Activated CD4-positive, alpha-beta T cell treated with anti-CD3 and anti-CD28 coated beads, Interleukin-2, Interleukin-4, amounts not matched to agents 100 ng/mL and 50 ng/mL, durations not matched to agents 16 hours and 8 hours (primary cell): ENCODE results near the gene AUH.
"Not testable (repeated sequence)": the region's sequence is repeated elsewhere in the genome, so short reads cannot be mapped to it uniquely, and the experiment has no call there.

Experiments
- DNase-seq: peaks from one replicate; pipeline ENCODE4 v3.0.0-alpha.2; 2020; ENCODE audit warnings: low spot score

Gene AUH

GRCh38 chr9:91208419-91208745, 153.3 kb downstream of the AUH start:
- no peak for DNase-seq

GRCh38 chr9:91207729-91208418, 153.8 kb downstream of the AUH start:
- DNase-seq: peak; percentile 79

- no peak for DNase-seq
Observed at GRCh38 chr9:91207397-91207728, 154.4 kb downstream of the AUH start.

- no peak for DNase-seq
Observed at GRCh38 chr9:91206806-91207205, 154.9 kb downstream of the AUH start.

DNA sequence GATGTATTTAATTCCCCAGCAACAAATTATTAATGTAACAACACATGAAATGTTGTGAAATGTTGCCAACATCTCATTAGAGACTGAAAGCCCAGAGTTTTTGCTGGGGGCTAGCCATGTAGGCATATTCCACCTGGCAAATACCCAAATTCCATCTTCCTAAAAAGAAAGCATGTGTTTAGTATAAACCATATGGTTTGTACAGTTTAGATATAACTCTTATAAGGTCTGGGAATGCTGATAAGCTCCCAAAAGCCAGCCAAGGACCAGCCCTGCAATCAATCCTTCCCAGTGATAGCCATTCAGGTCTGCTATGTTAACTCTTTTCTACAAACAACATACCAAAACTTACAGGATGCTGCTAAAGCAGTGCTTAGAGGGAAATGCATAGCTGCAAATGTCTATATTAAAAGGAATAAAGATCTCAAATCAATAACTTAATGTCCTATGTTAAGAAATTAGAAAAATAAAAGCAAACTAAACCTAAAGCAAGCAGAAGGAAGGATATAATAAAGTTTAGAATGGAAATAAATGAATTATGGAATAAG, 158.9 kb downstream of the AUH start:
- no peak for DNase-seq

DNA sequence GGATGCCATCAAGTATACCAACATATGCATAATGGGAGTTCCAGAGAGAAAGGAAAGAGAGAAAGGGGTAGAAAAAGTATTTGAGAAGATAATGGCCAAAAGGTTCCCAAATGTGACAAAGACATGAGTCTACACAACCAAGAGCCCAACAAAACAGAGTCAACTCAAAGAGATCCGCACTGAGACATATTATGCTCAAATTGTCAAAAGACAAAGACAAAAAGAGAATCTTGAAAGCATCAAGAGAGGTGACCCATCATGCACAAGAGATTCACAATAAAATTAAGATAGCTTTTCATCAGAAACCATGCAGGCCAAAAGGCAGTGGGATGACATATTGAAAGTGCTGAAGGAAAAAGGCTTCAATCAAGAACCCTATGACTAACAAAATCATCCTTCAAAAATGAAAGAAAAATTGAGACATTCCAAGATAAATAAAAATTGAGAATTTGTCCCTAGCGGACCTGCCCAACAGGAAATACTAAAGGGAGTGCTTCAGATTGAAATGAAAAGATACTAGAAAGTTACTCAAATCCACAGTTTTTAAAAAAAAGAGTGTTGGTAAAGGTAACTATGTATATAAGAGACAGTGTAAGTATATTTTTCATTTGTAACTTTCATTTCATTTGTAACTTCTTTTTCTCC, 160.9 kb downstream of the AUH start:
- DNase-seq: no peak

DNA sequence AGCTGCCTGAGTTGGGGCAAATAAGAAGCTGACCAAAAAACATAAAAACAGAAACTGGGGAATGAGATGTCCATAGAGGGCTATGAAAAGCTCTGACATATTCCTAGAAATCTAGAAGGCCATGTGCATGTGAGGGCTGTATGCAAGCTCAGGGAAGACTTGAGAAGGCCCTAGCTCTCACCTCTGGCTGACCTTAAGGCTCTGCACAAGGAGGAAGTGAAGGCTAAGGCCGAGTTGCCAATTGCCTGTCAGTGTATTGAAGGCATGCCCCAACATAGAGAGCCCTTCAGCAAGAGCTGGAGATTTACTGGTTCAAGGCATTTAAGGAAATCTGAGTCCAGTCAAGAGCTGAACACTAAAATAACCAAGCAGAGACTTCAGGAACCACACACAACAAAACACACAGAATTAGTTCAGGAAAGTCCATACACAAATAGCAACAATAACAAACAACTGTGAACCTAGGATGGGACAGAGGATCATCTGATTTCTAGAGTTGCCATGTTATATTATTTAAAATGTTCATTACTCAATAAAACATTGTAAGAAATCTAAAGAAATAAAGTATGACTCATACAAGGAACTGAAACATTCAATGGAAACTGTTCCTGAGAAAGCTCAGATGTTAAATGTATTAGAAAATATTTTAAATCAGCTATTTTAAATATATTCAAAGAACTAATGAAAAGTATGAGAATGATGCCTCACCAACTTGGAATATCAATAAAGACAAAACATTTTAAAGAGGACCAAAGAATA, 161.8 kb downstream of the AUH start:
- DNase-seq: no peak

- not testable (repeated sequence) for DNase-seq
Observed at GRCh38 chr9:91198881-91199280, 162.8 kb downstream of the AUH start.

GRCh38 chr9:91198405-91198804, 163.3 kb downstream of the AUH start:
- no peak for DNase-seq

- no peak for DNase-seq
Observed at GRCh38 chr9:91197232-91198181, 164.2 kb downstream of the AUH start.

- DNase-seq: no peak
Observed at GRCh38 chr9:91196103-91196950, 165.4 kb downstream of the AUH start.

- no peak for DNase-seq
Observed at GRCh38 chr9:91195372-91196012, 166.2 kb downstream of the AUH start.

GRCh38 chr9:91193658-91194391, 167.9 kb downstream of the AUH start:
- DNase-seq: peak; percentile 91

DNA sequence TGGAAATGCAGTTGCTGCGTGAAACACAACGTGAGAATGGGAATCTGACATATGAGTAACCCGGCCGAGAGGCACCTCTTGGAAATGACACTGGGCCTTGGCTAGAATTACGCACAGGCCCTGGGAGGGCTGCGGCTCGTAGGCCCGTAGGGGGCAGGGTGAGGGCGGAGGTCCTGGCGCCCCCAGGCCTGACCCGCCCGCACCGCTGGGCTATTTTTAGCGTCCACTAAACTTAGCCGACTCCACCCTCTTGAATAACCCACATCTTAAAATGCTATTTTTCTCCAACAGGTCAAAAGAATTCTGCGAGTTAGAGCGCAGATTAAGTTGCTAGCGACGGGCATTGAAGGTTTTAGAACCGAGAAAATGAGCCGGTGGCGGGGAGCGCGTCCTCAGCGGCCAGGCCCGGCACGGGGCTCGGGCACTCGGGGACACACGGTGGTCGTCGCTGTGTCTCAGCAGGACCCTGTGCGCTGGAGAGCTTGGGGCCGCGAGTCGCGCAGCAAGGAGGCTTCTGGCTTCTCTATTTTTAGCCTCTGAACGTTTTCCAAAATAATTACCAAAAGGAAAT, 168.5 kb downstream of the AUH start:
- DNase-seq: peak; percentile 96

- peak; percentile 34 for DNase-seq
Observed at GRCh38 chr9:91192381-91193086, 169.2 kb downstream of the AUH start.

DNA sequence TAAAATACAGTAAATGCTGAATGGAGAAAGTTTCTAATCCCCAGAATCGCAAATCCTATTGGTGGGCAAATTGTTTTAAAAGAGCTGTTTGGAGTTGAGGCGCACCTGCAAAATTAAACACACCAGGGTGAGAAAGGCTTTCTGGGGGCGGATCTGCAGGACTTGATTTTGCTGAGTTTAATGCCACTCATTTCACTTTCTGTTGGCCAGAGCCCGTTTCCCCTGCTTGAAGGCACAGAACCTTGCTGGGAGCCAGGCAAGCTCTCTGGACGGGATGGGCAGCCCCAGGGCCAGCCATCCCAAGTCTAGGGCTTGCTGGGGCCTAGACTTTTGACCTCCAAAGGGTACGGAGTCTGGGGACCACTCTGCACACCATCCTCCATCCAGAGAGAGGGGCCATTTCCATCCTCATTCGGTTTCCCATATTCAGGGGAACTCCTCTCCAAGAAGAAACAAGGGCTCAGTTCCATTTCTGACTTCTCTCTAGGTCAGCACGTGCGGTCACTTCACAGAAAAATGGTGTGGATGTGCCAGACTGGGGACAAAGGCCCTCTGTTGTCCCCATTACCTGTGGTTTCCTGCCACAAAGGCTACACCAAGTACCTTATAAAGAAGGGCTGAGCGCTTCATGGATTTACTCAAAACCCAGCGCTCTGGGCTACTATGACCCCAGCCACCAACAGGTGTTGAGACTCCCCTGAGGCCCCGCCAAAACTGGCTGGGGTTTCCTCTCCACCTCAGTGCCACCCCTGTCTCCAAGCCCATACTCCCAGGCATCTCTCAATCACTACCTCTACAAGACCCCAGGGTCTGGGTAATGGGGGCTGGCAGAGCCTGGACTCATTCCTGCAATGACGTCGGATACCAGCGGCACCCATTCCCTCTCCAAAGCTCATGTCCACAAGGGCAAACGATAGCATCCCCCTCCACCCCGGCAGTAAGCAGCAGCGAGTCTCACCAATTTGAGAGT, 170.0 kb downstream of the AUH start:
- peak; percentile 17 for DNase-seq

- DNase-seq: no peak
Observed at GRCh38 chr9:91190062-91190461, 171.7 kb downstream of the AUH start.
